LNCaP clone FGC (cell line): Measurements from ENCODE around the gene SVEP1.

ENCODE experiments used
- DNase-seq: peaks from one replicate; pipeline ENCODE4 v3.0.0-alpha.2; 2011; ENCODE audit warnings: low read depth
- H3K4me3 ChIP-seq: 2 replicates; pipeline ENCODE4 v1.5.1; 2011; ENCODE audit warnings: mild to moderate bottlenecking, low read depth, low read length, control low read depth
- TF ChIP-seq, protein P1 (sequence below): IDR thresholded peaks from 2 replicates; pipeline ENCODE4 v1.5.1; 2012; ENCODE audit warnings: mild to moderate bottlenecking; ENCODE audit not compliant: control insufficient read depth, insufficient read depth; ENCODE audit errors: extremely low read depth

SVEP1 gene

DNA sequence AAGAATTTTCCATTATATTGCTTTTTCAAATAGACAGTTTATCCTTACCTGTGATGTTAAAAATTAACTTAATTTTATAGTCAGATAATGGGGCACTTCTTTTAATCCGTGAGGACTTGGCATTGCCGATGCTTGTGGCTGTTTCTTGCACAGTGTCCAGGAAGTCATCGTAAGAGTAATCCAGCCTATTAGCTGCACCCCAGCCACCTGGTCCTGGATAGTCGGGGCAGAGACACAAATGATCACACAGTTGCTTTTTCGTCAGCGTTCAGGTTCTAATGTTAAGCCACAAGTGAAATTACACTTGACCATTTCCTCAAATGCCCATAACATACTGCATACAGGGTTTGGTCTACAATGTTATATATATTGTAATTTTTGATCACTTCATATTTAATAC, 107.4 kb downstream of the SVEP1 start:
- no peak overlapping the region for H3K4me3 ChIP-seq
- no peak for DNase-seq
- TF ChIP-seq, protein P1, sequence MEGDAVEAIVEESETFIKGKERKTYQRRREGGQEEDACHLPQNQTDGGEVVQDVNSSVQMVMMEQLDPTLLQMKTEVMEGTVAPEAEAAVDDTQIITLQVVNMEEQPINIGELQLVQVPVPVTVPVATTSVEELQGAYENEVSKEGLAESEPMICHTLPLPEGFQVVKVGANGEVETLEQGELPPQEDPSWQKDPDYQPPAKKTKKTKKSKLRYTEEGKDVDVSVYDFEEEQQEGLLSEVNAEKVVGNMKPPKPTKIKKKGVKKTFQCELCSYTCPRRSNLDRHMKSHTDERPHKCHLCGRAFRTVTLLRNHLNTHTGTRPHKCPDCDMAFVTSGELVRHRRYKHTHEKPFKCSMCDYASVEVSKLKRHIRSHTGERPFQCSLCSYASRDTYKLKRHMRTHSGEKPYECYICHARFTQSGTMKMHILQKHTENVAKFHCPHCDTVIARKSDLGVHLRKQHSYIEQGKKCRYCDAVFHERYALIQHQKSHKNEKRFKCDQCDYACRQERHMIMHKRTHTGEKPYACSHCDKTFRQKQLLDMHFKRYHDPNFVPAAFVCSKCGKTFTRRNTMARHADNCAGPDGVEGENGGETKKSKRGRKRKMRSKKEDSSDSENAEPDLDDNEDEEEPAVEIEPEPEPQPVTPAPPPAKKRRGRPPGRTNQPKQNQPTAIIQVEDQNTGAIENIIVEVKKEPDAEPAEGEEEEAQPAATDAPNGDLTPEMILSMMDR: no peak

DNA sequence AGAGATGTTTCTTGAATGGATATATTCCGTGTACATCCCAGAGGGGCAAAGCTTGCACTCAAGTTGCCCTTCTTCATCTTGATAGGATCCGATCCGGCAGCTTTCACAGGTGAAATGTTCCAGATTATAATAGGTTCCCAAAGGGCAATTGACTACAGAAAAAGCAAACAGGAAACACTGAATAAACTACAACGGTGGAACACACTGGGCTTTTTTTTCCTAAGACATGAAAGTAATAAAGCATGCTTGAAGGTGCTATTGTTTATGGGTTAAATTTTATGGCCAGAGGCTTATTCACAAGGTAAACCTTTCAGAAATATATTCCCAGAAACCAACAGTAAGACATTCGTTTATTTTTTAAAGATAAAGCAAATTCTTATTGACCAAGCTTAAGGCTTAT, 110.6 kb downstream of the SVEP1 start:
- no peak for DNase-seq
- no peak overlapping the region for H3K4me3 ChIP-seq
- TF ChIP-seq, protein P1: no peak

DNA sequence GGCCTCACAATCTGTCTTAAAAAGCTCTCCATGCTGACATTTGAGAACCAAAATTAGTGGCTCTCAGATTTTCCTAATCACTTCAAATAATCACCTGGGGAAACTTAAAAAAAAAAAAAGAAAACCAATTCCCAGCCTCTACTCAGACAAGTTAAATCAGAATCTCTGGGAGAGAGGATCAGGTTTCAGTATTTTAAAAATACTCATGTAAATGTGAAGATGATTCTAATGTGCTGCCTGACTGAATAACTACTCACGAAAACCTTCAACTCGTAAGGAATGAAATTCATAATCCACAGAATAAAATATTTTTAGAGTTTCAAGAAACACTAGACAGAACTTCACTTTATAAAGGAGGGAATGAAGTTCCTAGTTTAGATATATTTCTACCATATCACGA, 114.4 kb downstream of the SVEP1 start:
- no peak for DNase-seq
- TF ChIP-seq, protein P1: no peak

DNA sequence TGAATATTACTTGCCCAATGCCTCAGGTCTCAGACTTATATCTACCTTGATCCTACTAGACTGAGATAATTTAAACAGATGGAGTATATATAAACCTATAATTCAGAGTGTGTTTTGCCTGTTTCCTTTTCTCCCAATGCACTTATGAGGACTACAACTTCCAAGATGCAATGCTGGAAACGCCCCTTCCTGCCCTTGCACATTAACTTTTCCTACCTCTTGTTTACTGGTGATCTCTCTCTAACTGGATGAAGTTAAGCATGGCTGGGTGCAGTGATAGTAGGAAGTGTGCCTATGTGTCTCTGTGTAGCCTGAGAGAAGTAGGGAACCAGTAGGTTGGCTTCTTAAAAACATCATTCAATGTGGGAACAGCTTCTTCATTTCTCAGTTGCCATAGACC, 115.2 kb downstream of the SVEP1 start:
- TF ChIP-seq, protein P1: no peak
- no peak for DNase-seq

More for the DNA sequence above, 114.4 kb downstream of the SVEP1 start:
- no peak overlapping the region for H3K4me3 ChIP-seq

DNA sequence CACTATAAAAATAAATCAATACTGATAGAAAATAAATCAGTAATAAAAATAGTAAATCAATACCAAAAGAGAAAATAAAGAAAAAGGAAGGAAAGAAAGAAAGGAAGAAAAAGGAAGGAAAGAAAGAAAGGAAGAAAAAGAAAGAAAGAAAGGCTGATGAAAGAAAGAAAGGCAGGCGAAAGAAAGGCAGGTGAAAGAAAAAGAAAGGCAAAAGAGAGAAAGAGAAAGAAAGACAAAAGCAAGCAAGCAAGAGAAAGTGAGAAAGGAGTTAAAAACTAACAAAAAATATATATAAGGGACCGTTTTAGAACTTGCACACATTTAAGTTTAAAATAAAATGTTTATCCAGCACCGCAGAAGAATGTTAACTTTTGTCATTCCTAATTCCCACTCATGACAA, 116.0 kb downstream of the SVEP1 start:
- no peak overlapping the region for H3K4me3 ChIP-seq
- no peak for DNase-seq
- TF ChIP-seq, protein P1: no peak

More for the DNA sequence above, 115.2 kb downstream of the SVEP1 start:
- no peak overlapping the region for H3K4me3 ChIP-seq

DNA sequence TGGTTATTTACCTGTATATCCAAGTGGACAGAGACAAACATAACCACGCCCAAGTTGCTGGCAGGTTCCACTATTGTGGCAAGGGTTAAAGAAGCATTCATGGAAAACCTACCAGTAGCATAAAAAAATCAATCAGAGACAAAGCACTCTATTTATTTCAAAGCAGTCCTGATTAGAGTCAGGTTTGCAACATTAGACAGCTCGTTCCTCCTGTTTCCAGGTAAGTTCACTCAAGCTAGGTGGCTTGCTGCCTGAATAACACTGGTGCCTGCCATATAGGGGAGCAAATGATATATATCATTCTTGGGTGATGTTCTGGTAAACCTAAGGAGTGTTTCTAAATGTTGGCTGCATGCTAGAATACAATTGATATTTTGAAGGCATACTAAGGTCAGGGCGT, 122.3 kb downstream of the SVEP1 start:
- no peak overlapping the region for H3K4me3 ChIP-seq
- TF ChIP-seq, protein P1: no peak
- DNase-seq: no peak

DNA sequence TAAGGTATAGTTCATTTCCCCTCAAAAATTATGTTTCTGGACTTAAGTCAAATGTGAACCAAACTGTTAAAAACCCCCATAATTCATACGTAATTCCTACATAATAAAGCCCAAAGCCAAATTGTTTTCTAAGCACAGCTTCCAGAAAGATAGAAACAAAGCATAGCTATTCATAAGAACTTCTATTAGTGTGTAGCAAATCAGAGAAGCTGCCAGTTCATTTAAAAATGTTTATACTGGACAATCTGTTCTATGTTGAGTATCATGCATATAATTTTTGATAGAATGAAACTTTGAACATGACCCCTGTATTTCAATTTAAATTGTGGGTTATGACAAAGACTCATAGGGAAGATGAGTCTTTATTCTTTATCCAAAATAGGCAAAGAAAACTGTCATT, 122.9 kb downstream of the SVEP1 start:
- TF ChIP-seq, protein P1: no peak
- H3K4me3 ChIP-seq: no peak overlapping the region
- no peak for DNase-seq
